Stimulated activated CD4-positive, alpha-beta T cell treated with anti-CD3 and anti-CD28 coated beads, Interleukin-1b, Interleukin-23, amount 100 ng/mL, for 4 hours (primary cell): ENCODE data around the gene ALK.

Experiments
- DNase-seq, 2 donors: peaks; one replicate each; pipeline ENCODE4 v3.0.0-alpha.2; 2020; ENCODE audit warnings: low read depth in 2 of 2

Gene ALK

DNA sequence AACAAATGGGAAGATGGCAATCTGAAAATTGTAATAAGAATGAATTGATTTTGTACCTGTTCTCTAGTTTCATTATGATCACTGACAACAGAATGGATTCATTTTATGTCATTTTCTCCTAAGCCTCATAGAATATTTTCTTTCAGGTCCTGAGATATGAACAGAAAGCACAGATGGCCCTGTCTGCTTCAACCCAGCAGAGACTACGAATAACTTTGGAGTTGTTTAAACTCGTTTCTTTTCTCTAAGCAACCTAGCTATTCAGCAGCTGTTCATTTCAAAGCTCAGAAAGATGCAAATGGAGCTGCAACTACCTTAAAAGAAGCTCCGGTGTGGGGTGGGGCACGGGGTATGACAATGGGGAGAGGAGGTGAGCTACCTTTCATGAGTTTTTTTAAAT lies 124.9 kb downstream of the ALK start:
- DNase-seq: no peak

- no peak for DNase-seq
Observed at GRCh38 chr2:29789911-29790485, 131.4 kb downstream of the ALK start.

GRCh38 chr2:29787473-29788465 lies 133.6 kb downstream of the ALK start:
- DNase-seq: no peak

DNA sequence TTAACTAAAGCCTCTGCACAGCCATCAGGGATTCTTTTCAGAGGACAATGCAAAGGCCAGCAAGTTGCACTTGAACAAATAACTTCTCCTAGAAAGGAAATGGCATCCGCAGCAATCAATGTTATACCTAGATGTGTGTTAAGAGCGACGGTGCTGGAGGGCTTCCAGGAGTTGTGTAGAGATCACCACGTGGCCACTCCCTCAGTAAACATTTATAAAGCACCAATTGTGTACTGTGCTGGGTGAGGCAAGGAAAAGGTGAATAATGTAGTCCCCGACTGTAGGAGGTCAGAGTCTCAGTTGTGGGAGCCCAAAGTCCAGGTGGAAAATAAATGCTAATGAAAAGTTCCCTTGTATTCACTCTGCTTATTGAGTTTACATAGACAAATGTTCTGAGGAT lies 135.0 kb downstream of the ALK start:
- DNase-seq: no peak

- DNase-seq: no peak
Observed at GRCh38 chr2:29783666-29784065, 137.7 kb downstream of the ALK start.

- DNase-seq: no peak
Observed at GRCh38 chr2:29782549-29783458, 138.6 kb downstream of the ALK start.

- DNase-seq: no peak
Observed at GRCh38 chr2:29782087-29782486, 139.3 kb downstream of the ALK start.

- no peak for DNase-seq
Observed at GRCh38 chr2:29780906-29781305, 140.5 kb downstream of the ALK start.

GRCh38 chr2:29777161-29777560 lies 144.2 kb downstream of the ALK start:
- no peak for DNase-seq

DNA sequence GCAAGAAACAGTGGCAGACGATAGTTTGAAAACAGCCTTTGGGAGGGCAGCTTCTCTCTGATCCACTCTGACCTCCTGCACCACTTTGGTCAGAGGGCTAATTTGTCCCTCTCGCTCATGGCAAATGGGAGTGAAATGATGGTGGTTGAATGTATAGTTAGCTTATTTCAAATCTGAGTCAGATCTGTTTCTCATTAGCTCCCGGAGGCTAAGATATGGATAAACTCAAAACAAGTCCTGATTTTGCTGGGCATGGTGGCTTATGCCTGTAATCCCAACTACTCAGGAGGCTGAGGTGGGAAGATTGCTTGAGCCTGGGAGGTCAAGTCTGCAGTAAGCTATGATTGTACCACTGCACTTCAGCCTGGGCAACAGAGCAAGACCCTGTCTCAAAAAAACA lies 145.0 kb downstream of the ALK start:
- DNase-seq: no peak

- no peak for DNase-seq
Observed at GRCh38 chr2:29775937-29776336, 145.4 kb downstream of the ALK start.

GRCh38 chr2:29774624-29775023 lies 146.8 kb downstream of the ALK start:
- DNase-seq: no peak

GRCh38 chr2:29770846-29771245 lies 150.5 kb downstream of the ALK start:
- no peak for DNase-seq

GRCh38 chr2:29769847-29770246 lies 151.5 kb downstream of the ALK start:
- no peak for DNase-seq

- no peak for DNase-seq
Observed at GRCh38 chr2:29767606-29768335, 153.6 kb downstream of the ALK start.

DNA sequence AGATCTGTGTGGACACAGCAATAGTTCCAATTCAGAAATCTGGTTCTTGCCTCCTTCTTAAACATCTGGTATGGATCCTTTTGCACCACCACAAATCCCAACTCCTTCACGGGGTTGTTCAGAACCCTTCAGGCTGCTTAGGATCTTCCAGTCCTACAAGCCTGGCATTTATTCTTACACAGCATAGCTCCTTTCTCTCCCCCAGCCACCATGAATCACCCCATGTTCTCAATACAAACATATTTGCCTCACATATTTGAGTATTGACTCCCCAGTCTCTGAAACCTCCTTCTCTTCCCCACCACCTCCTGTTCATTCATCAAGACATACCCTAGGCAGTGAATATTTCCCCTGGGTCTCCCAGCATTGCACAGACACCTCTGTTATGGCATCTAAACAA lies 155.2 kb downstream of the ALK start:
- no peak for DNase-seq

DNA sequence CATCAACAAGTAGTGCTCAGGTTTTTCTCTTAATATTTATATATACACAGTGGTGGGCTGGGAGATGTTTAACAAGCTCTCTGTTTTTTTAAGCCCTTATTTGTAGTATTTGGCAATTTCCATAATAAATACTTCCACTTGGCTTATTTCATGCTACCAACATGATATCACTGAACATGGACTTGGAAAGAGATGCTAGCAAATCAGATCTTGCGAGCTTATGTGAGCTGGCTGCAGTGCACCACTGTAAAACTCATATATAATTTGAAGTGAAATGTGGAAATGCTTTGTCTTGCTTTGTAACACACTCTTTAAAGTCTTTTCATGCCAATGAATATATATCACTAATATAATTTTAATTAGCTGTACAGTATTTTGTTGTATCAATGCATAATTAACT lies 155.7 kb downstream of the ALK start:
- DNase-seq: no peak

DNA sequence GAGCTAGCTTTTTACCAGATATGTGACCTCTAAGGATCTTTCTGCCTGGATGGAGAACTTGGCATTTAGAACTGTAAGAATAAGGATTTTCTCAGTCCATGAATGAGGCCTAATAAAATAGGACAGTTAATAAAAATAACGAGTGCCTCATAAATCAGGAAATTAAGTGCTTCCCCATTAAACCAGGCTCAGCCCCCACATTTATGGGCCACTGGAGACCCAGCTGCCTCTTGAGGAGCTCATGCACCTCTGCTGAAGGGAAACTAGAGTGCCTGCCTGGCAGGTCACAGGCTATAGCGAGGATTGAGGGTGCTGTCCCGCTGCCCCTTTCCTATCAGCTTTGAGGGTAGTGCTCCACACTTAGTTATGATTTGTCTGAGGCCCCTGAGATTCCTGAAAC lies 158.0 kb downstream of the ALK start:
- no peak for DNase-seq

DNA sequence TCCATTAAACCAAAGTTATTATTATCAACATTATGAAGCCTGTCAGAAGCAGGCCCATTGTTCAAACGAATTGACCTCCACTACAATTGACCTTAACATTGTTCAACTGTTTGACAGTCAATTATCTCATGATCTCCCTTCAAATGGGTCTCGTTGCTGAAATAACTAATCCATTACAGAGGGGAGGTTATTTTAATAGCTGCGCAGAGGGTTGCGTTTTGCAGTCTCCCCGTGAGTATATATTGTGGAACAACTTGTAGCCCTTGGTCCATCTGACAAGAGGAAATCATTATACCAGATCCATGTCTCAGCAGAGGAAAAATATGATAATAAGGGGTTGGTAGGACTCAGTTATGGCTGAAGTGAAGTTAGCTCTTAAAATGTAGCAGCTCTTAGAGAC lies 159.1 kb downstream of the ALK start:
- DNase-seq: no peak

DNA sequence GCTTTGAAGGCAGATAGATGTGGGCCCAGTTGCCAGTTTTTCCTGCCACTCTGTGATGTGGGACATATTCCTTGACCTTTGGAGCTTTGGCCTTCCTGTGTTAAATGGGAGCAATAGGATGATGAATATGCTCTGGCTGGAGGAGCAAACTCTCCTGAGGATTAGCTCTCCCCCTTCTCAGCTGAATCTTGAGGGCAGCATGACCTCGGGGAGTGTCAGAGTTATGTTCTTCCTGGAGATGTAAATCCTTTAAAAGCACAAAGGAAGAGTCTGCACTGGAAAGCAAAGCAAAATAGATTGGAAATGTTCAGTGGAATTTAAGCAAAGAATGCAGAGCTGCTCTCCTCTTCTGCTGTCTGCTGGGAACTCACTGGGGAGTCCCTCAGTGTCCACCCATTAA lies 160.1 kb downstream of the ALK start:
- no peak for DNase-seq

DNA sequence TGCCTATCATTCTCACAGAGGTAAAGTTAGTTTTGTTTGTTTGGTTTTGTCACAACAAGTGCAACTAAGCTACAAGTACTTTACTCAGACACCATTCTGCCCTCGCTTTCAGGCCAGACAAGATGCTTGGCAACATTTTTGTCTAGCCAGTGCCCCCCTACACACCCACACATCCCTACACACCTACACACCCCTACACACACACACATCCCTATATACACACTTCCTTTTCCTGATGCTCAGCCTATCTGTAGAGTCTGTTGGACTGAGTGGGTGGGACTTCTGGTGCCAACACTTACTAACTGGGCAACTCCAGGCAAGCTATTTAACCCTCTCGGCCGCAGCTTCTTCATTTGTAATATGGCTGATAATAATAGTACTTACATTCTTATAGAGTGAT lies 161.4 kb downstream of the ALK start:
- no peak for DNase-seq

- no peak for DNase-seq
Observed at GRCh38 chr2:29759360-29759759, 162.0 kb downstream of the ALK start.
